Testis (tissue), 3 donors: ENCODE data around the gene ADAP1. TPM values are rescaled to one million over a fixed set of nuclear protein-coding genes. Genes with fewer than 3 reads are reported as not detected.

Experiments used
- DNase-seq: peaks from one replicate; pipeline ENCODE4 v3.0.0-alpha.2; 2019
- H3K27ac ChIP-seq, 2 donors: fragments of 200-600 bp; sonication (generic); one replicate each; pipeline ENCODE4 v1.5.1; 2019
- H3K27me3 ChIP-seq: fragments of 200-600 bp; sonication (generic); one replicate; pipeline ENCODE4 v1.5.1; 2019
- H3K36me3 ChIP-seq: fragments of 200-600 bp; sonication (generic); one replicate; pipeline ENCODE4 v1.5.1; 2017; ENCODE audit warnings: low read depth; ENCODE audit errors: missing control alignments
- H3K4me1 ChIP-seq: fragments of 200-600 bp; sonication (generic); one replicate; pipeline ENCODE4 v1.5.1; 2019
- H3K4me3 ChIP-seq, 2 donors: fragments of 200-600 bp; sonication (generic); one replicate each; pipeline ENCODE4 v1.5.1; 2017 to 2019
- H3K9me3 ChIP-seq: fragments of 200-600 bp; sonication (generic); one replicate; pipeline ENCODE4 v1.5.1; 2017
- POLR2A ChIP-seq: fragments of 450-650 bp; IDR thresholded peaks from one replicate; pipeline ENCODE4 v1.6.1; 2017; ENCODE audit warnings: antibody characterized with exemption, mild to moderate bottlenecking, moderate library complexity
- WGBS, 2 donors: methylation state at CpG; one replicate each; pipeline ENCODE4 v1.1.5; 2018; 5-methylcytosine and 5-hydroxymethylcytosine counted together
- intact Hi-C: fragments of 100-400 bp; cut with DNase I; formaldehyde crosslinking; loops from one replicate; pipeline ENCODE4 v1.15.1; 2023; ENCODE audit warnings: low total_unique reads
- polyA plus RNA-seq: library from polyadenylated mRNA; stranded (reverse); fragments of 350-450 nt; fragmentation: Illumina TruSeq; extraction: RNeasy Lipid Tissue Mini Kit (QIAGEN cat#74804); gene quantifications from one replicate; pipeline ENCODE4 v1.2.3, GENCODE V29; 2014; ENCODE audit warnings: low read depth, low replicate concordance; ENCODE audit not compliant: insufficient read depth
- total RNA-seq, 2 donors: library from RNA; depleted of rRNA; stranded (reverse); fragments of >200 nt; gene quantifications; one replicate each; pipeline ENCODE4 v1.2.3, GENCODE V29; 2016
- TF ChIP-seq, protein P1 (sequence below), 3 experiments: fragments of 450-650 bp in 2 of 3; fragments of 200-600 bp in 1 of 3; sonication (generic) in 1 of 3; IDR thresholded peaks; one replicate each; pipeline ENCODE4 v1.5.1; 2016 to 2019; ENCODE audit warnings: antibody characterized with exemption in 3 of 3, mild to moderate bottlenecking in 2 of 3, moderate library complexity in 1 of 3

ADAP1 gene
- total and polyA plus RNA-seq, 3 donors from 2014 or later: 2.4 to 10.9 (median 6.1) TPM

DNA sequence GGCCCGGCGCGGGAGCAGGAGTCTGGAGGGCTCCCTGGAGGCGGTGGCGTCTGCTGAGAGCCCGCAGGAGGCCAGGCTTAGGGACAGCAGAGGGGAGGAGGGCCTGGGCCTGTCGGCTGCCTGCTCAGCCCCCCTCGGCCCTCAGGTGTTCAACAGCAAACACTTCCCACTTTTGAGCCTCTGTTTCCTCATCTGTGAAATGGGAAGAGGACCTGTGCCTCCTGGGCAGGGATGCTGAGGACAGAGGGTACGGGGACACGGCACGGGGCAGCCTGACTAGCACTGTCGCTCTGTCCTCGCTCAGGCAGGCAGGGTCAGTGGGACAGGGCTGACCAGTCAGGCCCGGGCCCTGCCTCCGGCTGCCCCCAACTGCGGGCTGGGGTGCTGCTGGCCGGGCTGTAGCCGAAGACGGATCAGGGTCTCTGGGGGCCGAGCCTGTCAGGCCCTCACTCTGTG lies 29.2 kb upstream of the ADAP1 start:
- Histone ChIP-seq H3K4me3 (no peak overlapping the region), H3K27ac (no peak overlapping the region), H3K36me3 (no peaks in the 10 kb centered on the region), H3K27me3 (no peaks in the 10 kb centered on the region), H3K9me3 (no peaks in the 10 kb centered on the region), H3K4me1 (peaks cover 34% of the 10 kb centered on the region)
- TF ChIP-seq, protein P1, sequence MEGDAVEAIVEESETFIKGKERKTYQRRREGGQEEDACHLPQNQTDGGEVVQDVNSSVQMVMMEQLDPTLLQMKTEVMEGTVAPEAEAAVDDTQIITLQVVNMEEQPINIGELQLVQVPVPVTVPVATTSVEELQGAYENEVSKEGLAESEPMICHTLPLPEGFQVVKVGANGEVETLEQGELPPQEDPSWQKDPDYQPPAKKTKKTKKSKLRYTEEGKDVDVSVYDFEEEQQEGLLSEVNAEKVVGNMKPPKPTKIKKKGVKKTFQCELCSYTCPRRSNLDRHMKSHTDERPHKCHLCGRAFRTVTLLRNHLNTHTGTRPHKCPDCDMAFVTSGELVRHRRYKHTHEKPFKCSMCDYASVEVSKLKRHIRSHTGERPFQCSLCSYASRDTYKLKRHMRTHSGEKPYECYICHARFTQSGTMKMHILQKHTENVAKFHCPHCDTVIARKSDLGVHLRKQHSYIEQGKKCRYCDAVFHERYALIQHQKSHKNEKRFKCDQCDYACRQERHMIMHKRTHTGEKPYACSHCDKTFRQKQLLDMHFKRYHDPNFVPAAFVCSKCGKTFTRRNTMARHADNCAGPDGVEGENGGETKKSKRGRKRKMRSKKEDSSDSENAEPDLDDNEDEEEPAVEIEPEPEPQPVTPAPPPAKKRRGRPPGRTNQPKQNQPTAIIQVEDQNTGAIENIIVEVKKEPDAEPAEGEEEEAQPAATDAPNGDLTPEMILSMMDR (IDR thresholded peaks at IDR 0.05): no peak
- no peak for TF ChIP-seq POLR2A
- no peak for DNase-seq
- WGBS, 2 donors: 86 to 93% methylated on average over 12 to 20 of the region's 20 CpGs
- intact Hi-C loops: no loop called here

- no peak for TF ChIP-seq POLR2A
- H3K27me3 ChIP-seq: no peaks in the 10 kb centered on the region
- H3K9me3 ChIP-seq: no peaks in the 10 kb centered on the region
- no peak for DNase-seq
- H3K27ac ChIP-seq: no peak within 1 kb of the TSS
- no peak within 1 kb of the TSS for H3K4me3 ChIP-seq
- intact Hi-C loops: no loop called here
- no peaks in the 10 kb centered on the region for H3K36me3 ChIP-seq
- WGBS, 2 donors: 57% methylated on average over 10 to 23 of the region's 34 CpGs
- peaks cover 28% of the 10 kb centered on the region for H3K4me1 ChIP-seq
Measured at GRCh38 chr7:983004-983615, 28.6 kb upstream of the ADAP1 start, which contains the start of gene CYP2W1. CYP2W1 (plus strand) TSS chr7:983181; CDS start chr7:983212, 31 bp downstream.

GRCh38 chr7:982511-983003 lies 28.1 kb upstream of the ADAP1 start:
- intact Hi-C loops: no loop called here
- Histone ChIP-seq H3K9me3 (no peaks in the 10 kb centered on the region), H3K27me3 (no peaks in the 10 kb centered on the region), H3K4me3 (no peak overlapping the region), H3K36me3 (no peaks in the 10 kb centered on the region), H3K27ac (no peak overlapping the region), H3K4me1 (peaks cover 27% of the 10 kb centered on the region)
- TF ChIP-seq, protein P1 (IDR thresholded peaks at IDR 0.05): no peak
- no peak for TF ChIP-seq POLR2A
- DNase-seq: no peak
- WGBS, 2 donors: 77 to 100% methylated on average over 1 to 10 of the region's 10 CpGs

GRCh38 chr7:981793-982510 lies 27.5 kb upstream of the ADAP1 start:
- intact Hi-C loops: no loop called here
- H3K27me3 ChIP-seq: no peaks in the 10 kb centered on the region

More at GRCh38 chr7:981793-982510, 27.5 kb upstream of the ADAP1 start:
- no peak overlapping the region for H3K4me3 ChIP-seq
- TF ChIP-seq, protein P1 (IDR thresholded peaks at IDR 0.05): no peak
- no peak for TF ChIP-seq POLR2A
- DNase-seq: no peak
- no peak overlapping the region for H3K27ac ChIP-seq
- H3K4me1 ChIP-seq: peaks cover 28% of the 10 kb centered on the region
- 92 to 95% methylated on average over 7 to 12 of the region's 19 CpGs for WGBS, 2 donors
- H3K36me3 ChIP-seq: no peaks in the 10 kb centered on the region
- H3K9me3 ChIP-seq: no peaks in the 10 kb centered on the region
